Fibroblast of villous mesenchyme (primary cell): ENCODE results near the gene UCK1. TPM values are rescaled to one million over a fixed set of nuclear protein-coding genes. Genes with fewer than 3 reads are reported as not detected.

ENCODE experiments used
- DNase-seq: peaks from one replicate; pipeline ENCODE4 v3.0.0-alpha.2; 2010; ENCODE audit warnings: low read depth
- H3K4me3 ChIP-seq: 2 replicates; pipeline ENCODE4 v1.5.1; 2011; ENCODE audit warnings: low read depth, mild to moderate bottlenecking, low read length
- total RNA-seq: library from RNA; depleted of rRNA; stranded (reverse); fragments of >200 nt; gene quantifications from 2 replicates; pipeline ENCODE4 v1.2.3, GENCODE V29; 2012
- TF ChIP-seq, protein P1 (sequence below): IDR thresholded peaks from 2 replicates; pipeline ENCODE4 v1.5.1; 2012; ENCODE audit warnings: low read depth, mild to moderate bottlenecking, low read length; ENCODE audit not compliant: insufficient read depth

Gene UCK1
- total RNA-seq, 1 donor: 28.5 TPM

DNA sequence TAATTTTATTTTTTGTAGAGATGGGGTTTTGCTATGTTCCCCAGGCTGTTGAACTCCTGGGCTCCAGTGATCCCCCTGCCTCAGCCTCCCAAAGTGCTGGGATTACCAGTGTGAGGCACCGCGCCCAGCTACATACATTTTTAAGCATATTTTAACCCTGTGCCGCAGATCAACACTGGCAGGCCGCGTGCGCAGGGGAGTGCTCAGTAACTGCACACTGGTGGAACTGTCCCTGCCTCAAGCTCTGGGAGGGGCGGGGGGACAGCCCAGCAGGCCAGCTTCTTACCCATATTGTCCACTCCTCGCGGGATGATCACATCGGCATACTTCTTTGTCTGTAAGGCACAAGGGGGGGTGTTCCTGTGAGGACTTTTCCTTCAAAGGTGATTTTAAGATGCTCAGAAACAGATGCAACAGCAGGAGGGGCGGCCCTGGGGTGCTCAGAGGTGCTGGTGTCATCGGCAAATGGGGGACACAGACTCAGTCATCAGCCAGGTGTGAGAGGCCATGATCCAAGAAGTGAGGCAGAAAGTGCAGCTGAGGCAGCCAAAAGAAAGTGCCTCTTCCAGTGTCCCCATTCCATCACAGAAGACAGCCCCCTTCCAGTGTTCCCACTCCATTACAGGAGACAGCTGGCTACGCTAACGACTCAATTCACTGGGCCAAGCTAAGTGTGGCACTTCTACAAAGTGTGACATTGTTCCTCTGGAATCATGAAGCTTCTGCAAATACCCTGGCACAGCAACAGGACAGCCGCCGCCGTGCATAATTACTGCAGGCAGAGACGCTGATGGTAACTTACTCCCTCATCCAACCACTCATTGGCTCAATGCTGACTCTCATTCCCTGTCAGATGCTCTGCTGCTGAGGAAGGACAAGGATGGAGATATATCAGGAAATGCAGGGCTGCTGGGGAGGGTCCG is 5.2 kb downstream of the UCK1 start:
- DNase-seq: no peak
- TF ChIP-seq, protein P1, sequence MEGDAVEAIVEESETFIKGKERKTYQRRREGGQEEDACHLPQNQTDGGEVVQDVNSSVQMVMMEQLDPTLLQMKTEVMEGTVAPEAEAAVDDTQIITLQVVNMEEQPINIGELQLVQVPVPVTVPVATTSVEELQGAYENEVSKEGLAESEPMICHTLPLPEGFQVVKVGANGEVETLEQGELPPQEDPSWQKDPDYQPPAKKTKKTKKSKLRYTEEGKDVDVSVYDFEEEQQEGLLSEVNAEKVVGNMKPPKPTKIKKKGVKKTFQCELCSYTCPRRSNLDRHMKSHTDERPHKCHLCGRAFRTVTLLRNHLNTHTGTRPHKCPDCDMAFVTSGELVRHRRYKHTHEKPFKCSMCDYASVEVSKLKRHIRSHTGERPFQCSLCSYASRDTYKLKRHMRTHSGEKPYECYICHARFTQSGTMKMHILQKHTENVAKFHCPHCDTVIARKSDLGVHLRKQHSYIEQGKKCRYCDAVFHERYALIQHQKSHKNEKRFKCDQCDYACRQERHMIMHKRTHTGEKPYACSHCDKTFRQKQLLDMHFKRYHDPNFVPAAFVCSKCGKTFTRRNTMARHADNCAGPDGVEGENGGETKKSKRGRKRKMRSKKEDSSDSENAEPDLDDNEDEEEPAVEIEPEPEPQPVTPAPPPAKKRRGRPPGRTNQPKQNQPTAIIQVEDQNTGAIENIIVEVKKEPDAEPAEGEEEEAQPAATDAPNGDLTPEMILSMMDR: no peak
- H3K4me3 ChIP-seq: no peak overlapping the region

DNA sequence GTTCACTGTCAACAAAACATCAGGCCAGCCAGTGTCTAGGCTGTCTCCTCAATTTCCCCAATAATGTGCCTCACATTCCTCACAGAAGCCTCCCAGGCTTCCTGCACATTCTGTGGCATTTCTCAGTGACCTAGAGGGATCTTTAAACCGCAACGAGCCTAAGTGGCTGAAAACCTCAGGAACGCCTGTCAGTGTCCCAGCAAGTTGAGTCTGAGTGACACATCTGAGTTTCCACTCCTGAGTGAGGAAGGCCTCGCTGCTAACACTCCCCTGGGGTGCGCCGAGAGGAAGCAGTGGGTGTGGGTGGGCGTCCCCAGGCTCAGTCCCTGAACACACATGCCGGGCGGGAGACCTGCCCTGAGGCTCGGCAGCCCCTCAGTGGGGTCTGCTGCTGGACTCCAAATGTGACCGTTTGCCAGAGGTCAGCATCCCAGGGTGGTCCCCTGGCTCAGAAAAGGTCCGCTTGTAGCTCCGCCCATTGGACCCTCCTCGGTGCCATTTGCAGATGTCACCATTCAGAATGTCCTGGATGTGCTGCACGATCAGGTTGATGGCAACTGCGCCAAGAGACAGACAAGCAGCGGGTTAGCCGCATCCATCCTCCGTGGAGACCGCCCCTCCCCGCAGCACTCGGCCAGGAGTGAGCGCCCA is 6.3 kb downstream of the UCK1 start:
- H3K4me3 ChIP-seq: no peak overlapping the region
- peak; percentile 28 for DNase-seq
- TF ChIP-seq, protein P1: no peak

DNA sequence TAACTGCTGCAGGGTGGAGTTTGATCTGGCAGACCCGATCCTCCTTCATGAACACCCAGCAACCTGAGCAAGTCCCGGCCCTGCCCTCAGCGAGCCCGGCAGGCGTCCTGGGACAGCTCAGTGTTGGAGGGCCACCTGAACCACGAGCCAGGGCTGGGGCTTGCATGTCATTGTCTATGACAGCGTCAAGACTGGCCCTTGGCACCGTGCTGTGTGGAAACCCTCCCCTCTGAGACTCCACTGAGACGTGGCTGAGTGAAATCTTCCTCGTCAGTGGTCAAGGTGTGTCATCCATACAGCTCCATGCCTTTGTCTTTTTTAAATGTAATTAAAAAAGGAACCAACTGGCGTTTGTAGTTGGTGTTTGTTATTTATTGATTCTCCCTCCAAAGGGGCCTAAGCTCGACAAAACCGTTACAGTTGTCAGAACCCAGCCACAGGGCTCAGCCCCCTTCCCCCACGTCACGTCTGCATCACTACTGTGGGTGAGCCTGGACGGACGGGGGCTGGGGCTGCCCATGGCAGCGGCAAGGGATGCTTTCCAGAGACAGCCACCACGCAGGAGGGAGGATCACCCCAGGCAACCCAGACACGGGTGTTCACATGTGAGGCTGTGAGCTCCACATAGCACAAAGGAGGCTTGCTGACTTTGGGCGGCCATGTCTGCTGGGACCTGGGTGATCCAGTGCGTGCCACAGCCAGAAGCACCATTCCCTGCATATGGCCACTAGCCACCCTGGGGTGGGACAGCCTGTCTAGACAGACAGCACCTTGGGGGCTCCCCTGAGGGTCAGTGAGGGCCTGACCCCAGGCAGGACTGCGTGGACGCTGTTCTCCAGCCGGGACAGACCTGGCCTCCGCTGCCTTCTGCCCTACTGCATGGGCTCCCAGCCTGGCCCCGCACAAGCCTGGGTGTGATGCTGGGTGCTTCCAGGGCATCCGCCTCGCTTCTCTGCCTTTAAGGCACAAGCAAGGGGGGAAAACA is 7.3 kb downstream of the UCK1 start:
- H3K4me3 ChIP-seq: no peak overlapping the region
- TF ChIP-seq, protein P1: no peak
- DNase-seq: no peak

DNA sequence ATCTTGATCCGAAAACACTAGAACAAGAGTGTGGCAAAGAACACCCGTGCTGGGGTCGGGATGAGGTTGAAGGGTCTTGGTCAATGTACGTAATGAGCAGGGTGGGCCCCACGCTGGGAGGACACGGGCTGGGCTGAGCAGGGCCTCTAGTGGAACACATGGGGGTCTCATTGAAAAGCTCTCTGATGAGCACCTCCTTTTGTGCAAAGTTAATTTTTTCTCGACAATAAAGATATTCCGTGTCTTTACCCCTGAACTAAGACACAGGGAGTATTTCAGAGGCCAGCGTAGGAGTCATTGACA is 8.0 kb downstream of the UCK1 start:
- no peak for DNase-seq
- H3K4me3 ChIP-seq: no peak overlapping the region
- TF ChIP-seq, protein P1: no peak

DNA sequence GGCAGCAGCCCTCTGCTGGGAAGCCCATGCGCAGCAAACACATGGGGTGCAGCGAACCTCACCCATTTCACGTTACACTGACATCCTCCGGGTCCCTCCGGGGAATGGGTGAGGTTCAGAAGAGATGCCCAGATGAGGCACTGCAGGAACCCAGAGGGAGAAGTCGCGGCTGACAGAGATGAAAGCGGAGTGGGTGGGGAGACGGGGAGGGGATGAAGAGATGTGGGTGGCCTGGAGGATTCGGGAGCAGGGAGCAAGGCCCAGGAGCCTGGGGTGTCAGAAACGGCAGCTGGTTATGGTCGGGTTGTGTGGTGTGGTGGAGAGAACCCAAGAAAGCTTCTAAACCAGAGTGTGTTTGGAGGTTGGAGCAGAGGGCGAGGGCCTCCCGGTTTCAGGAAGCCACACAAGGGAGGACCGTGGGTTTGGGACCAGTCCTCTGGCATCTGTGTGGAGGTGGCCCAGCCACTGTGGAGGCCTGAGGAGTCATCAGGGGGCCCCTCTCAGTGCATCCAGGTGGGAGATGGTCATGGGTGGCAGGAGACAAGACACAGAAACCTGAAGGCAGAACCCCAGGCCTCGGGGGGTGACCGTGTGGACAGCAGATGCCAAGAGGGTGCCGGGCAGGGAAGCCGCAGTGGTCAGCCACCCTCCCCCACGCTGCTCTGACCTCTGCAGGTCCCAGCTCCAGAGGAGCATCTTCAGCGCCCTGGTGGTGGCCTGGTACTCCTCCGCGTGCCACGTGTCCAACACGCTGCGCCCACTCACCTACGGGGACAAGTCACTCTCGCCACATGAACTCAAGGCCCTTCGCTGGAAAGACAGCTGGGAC is 8.6 kb downstream of the UCK1 start:
- H3K4me3 ChIP-seq: no peak overlapping the region
- no peak for DNase-seq
- TF ChIP-seq, protein P1: no peak

DNA sequence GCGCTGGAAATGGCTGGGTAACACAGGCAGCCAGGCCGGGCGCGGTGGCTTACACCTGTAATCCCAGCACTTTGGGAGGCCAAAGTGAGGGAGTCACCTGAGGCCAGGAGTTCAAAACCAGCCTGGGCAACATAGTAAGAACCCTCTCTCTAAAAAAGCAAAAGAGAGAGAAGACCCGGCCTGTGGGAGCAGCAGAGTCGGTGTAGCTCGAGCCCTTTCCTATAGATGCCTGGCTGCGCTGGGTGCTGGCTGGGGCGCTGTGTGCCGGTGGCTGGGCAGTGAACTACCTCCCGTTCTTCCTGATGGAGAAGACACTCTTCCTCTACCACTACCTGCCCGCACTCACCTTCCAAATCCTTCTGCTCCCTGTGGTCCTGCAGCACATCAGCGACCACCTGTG is 9.2 kb downstream of the UCK1 start:
- no peak for DNase-seq
- no peak overlapping the region for H3K4me3 ChIP-seq
- TF ChIP-seq, protein P1: no peak
